ENCODE results near the gene STOML2.

STOML2 gene

DNA sequence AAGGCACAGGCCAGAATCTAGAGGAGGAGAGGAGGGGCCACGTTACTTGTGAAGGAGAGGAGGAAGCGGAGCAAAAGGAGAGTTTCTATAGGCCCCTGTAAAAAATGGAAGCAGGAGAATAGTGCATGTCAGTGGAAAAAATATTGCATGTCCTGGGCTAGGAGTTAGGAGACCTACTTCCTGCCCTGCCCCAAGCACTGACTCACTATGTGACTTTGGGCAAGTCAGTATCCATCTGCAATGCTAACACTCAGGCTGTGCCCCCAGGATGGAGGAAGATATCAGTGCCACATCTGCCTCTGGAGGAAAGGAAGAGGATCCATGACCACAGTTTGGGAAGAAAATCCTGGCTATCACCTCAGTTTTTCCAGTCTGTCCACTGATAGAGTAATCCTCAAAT is 13.5 kb downstream of the STOML2 start:
- H3K9me3 ChIP-seq (ENCODE audit: control insufficient read depth, insufficient read depth, low read length) = no peaks in the 10 kb centered on the region
- H3K27me3 ChIP-seq (ENCODE audit: control insufficient read depth, insufficient read depth, low read length) = no peaks in the 10 kb centered on the region
- no peaks in the 10 kb centered on the region for H3K4me1 ChIP-seq (ENCODE audit: control insufficient read depth, insufficient read depth, low read length)
- no peak for DNase-seq (ENCODE audit: low read depth, low spot score)
- peaks cover 27% of the 10 kb centered on the region; the same call in 1 of the 2 replicates for H3K36me3 ChIP-seq (ENCODE audit: control insufficient read depth, insufficient read depth, low read length)
- H3K4me3 ChIP-seq (ENCODE audit: low read length) = no peak overlapping the region
- H3K27ac ChIP-seq (ENCODE audit: low read length) = no peak overlapping the region
- no CpG with 5 or more reads among the region's 2 CpGs for WGBS (ENCODE audit: insufficient coverage, insufficient read length)

DNA sequence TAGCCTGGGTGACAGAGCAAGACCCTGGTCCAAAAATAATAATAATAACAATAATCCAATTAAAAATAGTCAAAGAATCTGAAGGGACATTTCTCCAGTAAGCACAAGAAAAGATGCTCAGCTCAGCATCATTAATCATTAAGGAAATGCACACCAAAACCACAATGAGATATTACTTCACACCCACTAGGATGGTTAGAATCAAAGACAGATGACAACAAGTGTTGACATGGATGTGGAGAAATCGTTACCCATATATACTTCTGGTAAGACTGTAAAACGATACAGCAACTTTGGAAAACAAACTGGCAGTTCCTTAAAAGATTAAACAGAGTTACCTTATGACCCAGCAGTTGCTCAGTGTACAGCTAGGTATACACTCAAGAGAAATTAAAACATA is 17.9 kb downstream of the STOML2 start:
- Histone ChIP-seq H3K27me3 (ENCODE audit: control insufficient read depth, insufficient read depth, low read length) (no peaks in the 10 kb centered on the region), H3K27ac (ENCODE audit: low read length) (no peak overlapping the region), H3K9me3 (ENCODE audit: control insufficient read depth, insufficient read depth, low read length) (no peaks in the 10 kb centered on the region), H3K4me3 (ENCODE audit: low read length) (no peak overlapping the region), H3K36me3 (ENCODE audit: control insufficient read depth, insufficient read depth, low read length) (peaks cover 10% of the 10 kb centered on the region; the same call in 1 of the 2 replicates), H3K4me1 (ENCODE audit: control insufficient read depth, insufficient read depth, low read length) (no peaks in the 10 kb centered on the region)
- WGBS (ENCODE audit: insufficient coverage, insufficient read length) = no CpG with 5 or more reads among the region's 2 CpGs
- DNase-seq (ENCODE audit: low read depth, low spot score) = no peak

DNA sequence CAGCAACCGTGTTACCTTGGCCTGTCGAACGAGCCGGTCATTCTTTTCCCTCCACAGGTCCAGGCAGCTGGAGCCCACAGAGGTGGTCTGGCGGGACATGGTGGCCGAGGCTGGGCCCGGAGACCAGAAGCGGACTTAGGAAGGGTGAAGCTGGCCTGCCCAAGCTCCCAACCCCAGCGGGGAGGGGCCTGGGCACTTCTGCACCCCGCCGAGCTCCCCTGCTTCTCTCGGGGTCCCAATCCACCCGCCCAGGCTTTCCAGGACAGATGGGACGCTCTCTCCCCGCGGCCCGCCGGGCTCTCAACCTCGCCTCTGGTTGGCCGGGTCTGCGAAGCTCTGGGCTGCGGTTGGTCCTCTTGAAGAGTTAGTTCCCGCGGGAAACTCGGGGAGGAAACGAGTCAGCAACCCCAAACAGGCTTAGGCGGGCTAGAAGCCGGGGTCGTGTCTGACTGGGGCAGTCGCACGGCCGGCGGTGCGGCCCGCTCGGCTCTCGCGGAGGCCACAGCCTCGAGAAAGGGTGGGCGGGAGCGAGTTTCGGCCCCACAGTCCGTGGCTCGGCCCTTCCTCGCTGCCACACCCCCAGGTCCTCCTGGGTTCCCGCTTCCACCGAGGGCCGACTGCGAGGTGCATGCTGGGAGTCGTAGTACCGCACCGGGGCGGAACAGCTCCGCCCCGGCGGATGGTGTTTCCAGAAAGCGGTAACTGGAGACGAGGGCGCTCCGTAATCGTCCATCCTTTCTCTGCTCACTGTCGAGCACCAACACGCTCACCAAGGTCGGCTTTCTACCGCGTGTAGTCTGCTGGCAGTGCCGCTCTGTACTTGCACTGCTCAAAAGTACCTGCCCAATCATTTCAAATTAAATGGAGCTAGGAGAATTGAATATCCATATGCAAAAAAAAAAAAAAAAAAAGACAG is 23.2 kb downstream of the STOML2 start, which contains the start of gene FANCG:
FANCG (minus strand) TSS at position 517 of the 916 bp plus-strand sequence; CDS start at position 99, 418 bp downstream.
- H3K4me1 ChIP-seq (ENCODE audit: control insufficient read depth, insufficient read depth, low read length) = no peaks in the 10 kb centered on the region
- H3K36me3 ChIP-seq (ENCODE audit: control insufficient read depth, insufficient read depth, low read length) = peaks cover 10% of the 10 kb centered on the region; the same call in 1 of the 2 replicates
- H3K9me3 ChIP-seq (ENCODE audit: control insufficient read depth, insufficient read depth, low read length) = no peaks in the 10 kb centered on the region
- peak within 1 kb of the TSS; percentile 94 for H3K4me3 ChIP-seq (ENCODE audit: low read length)
- H3K27me3 ChIP-seq (ENCODE audit: control insufficient read depth, insufficient read depth, low read length) = no peaks in the 10 kb centered on the region
- no CpG with 5 or more reads among the region's 67 CpGs for WGBS (ENCODE audit: insufficient coverage, insufficient read length)
- DNase-seq (ENCODE audit: low read depth, low spot score) = peak; percentile 66
- H3K27ac ChIP-seq (ENCODE audit: low read length) = no peak within 1 kb of the TSS

DNA sequence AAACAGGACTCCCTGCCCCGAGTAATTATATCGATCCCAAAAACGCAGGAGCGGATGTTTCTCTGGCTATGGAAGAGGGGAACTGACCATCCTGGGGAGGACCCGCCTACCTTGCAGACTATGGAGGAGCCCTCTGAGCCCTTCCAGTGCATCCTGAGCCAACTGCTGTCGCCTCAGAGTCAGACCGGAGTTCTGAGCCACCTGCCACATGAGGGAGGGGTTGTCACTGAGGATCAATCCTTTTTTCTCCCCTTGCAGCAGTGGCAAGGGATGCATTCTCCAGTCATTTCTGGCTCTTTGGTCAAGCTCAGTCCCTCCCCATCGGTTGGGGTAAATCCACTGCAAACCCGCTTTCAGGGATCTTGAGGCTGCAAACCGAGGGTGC is 23.9 kb downstream of the STOML2 start:
- Histone ChIP-seq H3K27me3 (ENCODE audit: control insufficient read depth, insufficient read depth, low read length) (no peaks in the 10 kb centered on the region), H3K36me3 (ENCODE audit: control insufficient read depth, insufficient read depth, low read length) (peaks cover 10% of the 10 kb centered on the region; the same call in 1 of the 2 replicates), H3K27ac (ENCODE audit: low read length) (no peak overlapping the region), H3K4me1 (ENCODE audit: control insufficient read depth, insufficient read depth, low read length) (no peaks in the 10 kb centered on the region), H3K9me3 (ENCODE audit: control insufficient read depth, insufficient read depth, low read length) (no peaks in the 10 kb centered on the region), H3K4me3 (ENCODE audit: low read length) (peak overlapping the region; percentile 94)
- no peak for DNase-seq (ENCODE audit: low read depth, low spot score)
- WGBS (ENCODE audit: insufficient coverage, insufficient read length) = no CpG with 5 or more reads among the region's 10 CpGs

DNA sequence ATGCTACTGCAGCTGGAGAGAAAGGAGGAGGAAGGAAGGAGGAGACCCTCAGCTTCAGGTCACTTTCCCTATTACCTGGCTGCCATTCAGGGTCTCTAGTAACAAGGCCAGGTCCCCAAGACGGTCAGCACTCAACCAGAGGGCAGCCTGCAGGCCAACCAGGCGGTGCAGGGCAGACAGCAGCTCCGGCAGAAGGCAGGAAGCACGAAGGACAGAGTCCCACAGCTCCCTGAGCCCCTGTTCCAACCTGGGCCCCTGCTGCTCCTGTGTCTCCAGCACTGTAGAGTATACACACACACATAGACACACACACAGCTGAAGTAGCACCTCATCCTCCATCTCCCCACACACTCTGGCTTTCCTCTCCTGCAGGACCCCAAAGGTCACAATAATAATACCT is 24.9 kb downstream of the STOML2 start:
- Histone ChIP-seq H3K27ac (ENCODE audit: low read length) (no peak overlapping the region), H3K4me3 (ENCODE audit: low read length) (no peak overlapping the region), H3K27me3 (ENCODE audit: control insufficient read depth, insufficient read depth, low read length) (no peaks in the 10 kb centered on the region), H3K4me1 (ENCODE audit: control insufficient read depth, insufficient read depth, low read length) (no peaks in the 10 kb centered on the region), H3K36me3 (ENCODE audit: control insufficient read depth, insufficient read depth, low read length) (peaks cover 10% of the 10 kb centered on the region; the same call in 1 of the 2 replicates), H3K9me3 (ENCODE audit: control insufficient read depth, insufficient read depth, low read length) (no peaks in the 10 kb centered on the region)
- no CpG with 5 or more reads among the region's 4 CpGs for WGBS (ENCODE audit: insufficient coverage, insufficient read length)
- no peak for DNase-seq (ENCODE audit: low read depth, low spot score)

DNA sequence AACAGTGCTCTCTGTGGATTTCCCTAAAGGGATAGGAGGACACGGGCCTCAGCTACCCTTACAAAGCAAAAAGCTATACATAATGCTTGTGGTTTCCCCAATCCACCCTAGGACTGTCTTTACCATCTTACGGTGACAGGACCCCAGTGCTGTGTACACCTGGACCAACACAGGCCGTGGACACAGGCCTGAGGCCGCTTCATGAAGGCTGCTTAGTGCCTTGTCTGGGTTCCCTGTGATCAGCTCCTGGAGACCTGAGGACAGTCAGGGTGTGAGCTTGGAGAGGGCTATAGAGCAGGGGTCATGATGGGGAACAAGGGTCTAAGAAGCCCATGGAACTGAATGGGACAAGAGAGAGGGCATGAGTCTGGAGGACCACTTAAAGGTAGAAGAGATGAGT is 26.1 kb downstream of the STOML2 start:
- DNase-seq (ENCODE audit: low read depth, low spot score) = no peak
- Histone ChIP-seq H3K9me3 (ENCODE audit: control insufficient read depth, insufficient read depth, low read length) (no peaks in the 10 kb centered on the region), H3K36me3 (ENCODE audit: control insufficient read depth, insufficient read depth, low read length) (peaks cover 10% of the 10 kb centered on the region; the same call in 1 of the 2 replicates), H3K4me1 (ENCODE audit: control insufficient read depth, insufficient read depth, low read length) (no peaks in the 10 kb centered on the region), H3K4me3 (ENCODE audit: low read length) (no peak overlapping the region), H3K27ac (ENCODE audit: low read length) (no peak overlapping the region), H3K27me3 (ENCODE audit: control insufficient read depth, insufficient read depth, low read length) (no peaks in the 10 kb centered on the region)
- no CpG with 5 or more reads among the region's 4 CpGs for WGBS (ENCODE audit: insufficient coverage, insufficient read length)

DNA sequence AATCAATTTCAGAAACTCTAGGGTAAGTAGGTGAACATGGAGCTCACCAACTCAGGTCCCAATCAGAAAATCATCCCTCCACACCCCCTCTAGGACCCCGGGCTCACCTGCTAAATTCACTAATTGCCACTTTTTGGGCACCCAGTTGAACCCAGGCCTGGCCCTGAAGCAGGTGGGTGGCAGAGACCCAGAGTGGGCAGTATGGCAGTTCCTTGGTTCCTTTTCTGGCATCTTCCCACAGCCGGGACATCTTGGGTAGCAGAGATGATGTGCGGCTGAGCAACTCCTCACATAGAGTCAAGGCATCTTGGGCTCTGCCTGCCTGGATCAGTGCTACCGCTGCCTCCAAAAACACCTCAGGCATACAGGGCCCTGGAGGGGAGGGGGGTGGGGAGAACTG is 27.6 kb downstream of the STOML2 start:
- H3K27me3 ChIP-seq (ENCODE audit: control insufficient read depth, insufficient read depth, low read length) = no peaks in the 10 kb centered on the region
- H3K4me1 ChIP-seq (ENCODE audit: control insufficient read depth, insufficient read depth, low read length) = no peaks in the 10 kb centered on the region
- no peaks in the 10 kb centered on the region for H3K9me3 ChIP-seq (ENCODE audit: control insufficient read depth, insufficient read depth, low read length)
- peaks cover 10% of the 10 kb centered on the region; the same call in 1 of the 2 replicates for H3K36me3 ChIP-seq (ENCODE audit: control insufficient read depth, insufficient read depth, low read length)
- H3K4me3 ChIP-seq (ENCODE audit: low read length) = no peak overlapping the region
- no CpG with 5 or more reads among the region's 4 CpGs for WGBS (ENCODE audit: insufficient coverage, insufficient read length)
- DNase-seq (ENCODE audit: low read depth, low spot score) = no peak
- no peak overlapping the region for H3K27ac ChIP-seq (ENCODE audit: low read length)

DNA sequence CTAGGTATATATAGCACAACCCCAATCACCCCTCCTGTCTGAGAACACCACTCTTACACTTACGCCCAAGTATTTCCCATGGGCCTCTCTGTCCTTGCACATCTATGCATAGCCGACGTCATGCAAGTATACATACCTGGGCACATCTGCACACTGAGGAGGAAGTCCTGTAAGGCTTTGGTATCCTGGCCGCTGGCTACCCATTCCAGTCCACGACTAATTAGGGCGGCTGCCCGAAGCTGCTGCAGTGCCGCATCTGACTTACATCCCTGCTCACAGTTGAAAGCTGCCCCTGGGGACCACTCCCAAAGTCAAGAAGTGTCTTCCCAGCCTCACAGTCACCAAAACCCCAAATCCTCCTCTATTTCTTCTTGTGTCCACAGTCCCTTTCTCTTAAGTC is 28.1 kb downstream of the STOML2 start:
- WGBS (ENCODE audit: insufficient coverage, insufficient read length) = no CpG with 5 or more reads among the region's 8 CpGs
- Histone ChIP-seq H3K4me1 (ENCODE audit: control insufficient read depth, insufficient read depth, low read length) (no peaks in the 10 kb centered on the region), H3K27ac (ENCODE audit: low read length) (no peak overlapping the region), H3K36me3 (ENCODE audit: control insufficient read depth, insufficient read depth, low read length) (peaks cover 10% of the 10 kb centered on the region; the same call in 1 of the 2 replicates), H3K4me3 (ENCODE audit: low read length) (no peak overlapping the region), H3K27me3 (ENCODE audit: control insufficient read depth, insufficient read depth, low read length) (no peaks in the 10 kb centered on the region), H3K9me3 (ENCODE audit: control insufficient read depth, insufficient read depth, low read length) (no peaks in the 10 kb centered on the region)
- no peak for DNase-seq (ENCODE audit: low read depth, low spot score)

DNA sequence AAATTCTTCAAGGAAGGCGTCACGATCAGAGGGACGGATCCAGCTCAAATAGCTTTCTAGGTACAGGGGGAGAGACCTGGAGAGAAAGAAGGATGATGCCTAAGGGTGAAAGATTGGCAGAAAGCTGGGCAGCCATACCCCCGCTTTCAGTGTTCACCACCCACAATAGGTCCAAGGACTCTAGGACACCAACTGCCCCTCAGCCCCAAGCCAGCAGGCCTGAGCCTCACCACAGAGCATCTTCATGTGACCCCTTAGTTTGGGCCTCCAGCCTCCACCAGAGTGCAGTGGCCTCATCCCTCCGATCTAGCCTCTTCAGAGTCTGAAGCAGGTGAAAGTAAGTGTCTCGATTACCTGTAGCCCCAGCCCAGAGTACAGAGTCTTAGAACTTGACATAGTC is 28.8 kb downstream of the STOML2 start:
- no peaks in the 10 kb centered on the region for H3K27me3 ChIP-seq (ENCODE audit: control insufficient read depth, insufficient read depth, low read length)
- no peaks in the 10 kb centered on the region for H3K9me3 ChIP-seq (ENCODE audit: control insufficient read depth, insufficient read depth, low read length)
- no peak overlapping the region for H3K27ac ChIP-seq (ENCODE audit: low read length)
- H3K4me3 ChIP-seq (ENCODE audit: low read length) = no peak overlapping the region
- no peak for DNase-seq (ENCODE audit: low read depth, low spot score)
- no peaks in the 10 kb centered on the region for H3K4me1 ChIP-seq (ENCODE audit: control insufficient read depth, insufficient read depth, low read length)
- WGBS (ENCODE audit: insufficient coverage, insufficient read length) = no CpG with 5 or more reads among the region's 6 CpGs
- H3K36me3 ChIP-seq (ENCODE audit: control insufficient read depth, insufficient read depth, low read length) = peaks cover 10% of the 10 kb centered on the region; the same call in 1 of the 2 replicates

DNA sequence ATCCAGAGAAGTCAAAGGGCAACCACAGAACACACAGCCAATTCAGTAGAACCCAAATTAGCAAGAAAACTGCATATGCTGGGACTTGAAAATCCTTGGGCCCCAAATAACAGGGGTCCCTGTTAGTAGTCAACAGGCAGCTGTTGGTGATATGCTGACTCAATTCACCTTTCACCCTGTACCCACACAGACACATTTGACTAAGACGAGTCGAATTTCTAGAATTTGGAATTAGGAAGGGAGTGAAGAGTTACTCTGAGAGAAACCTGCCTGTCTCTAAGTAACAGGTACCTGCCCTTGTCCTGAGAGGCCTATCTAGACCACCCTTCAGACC is 29.7 kb downstream of the STOML2 start:
- Histone ChIP-seq H3K27ac (ENCODE audit: low read length) (no peak overlapping the region), H3K4me3 (ENCODE audit: low read length) (no peak overlapping the region), H3K9me3 (ENCODE audit: control insufficient read depth, insufficient read depth, low read length) (no peaks in the 10 kb centered on the region), H3K4me1 (ENCODE audit: control insufficient read depth, insufficient read depth, low read length) (no peaks in the 10 kb centered on the region), H3K36me3 (ENCODE audit: control insufficient read depth, insufficient read depth, low read length) (peaks cover 10% of the 10 kb centered on the region; the same call in 1 of the 2 replicates), H3K27me3 (ENCODE audit: control insufficient read depth, insufficient read depth, low read length) (no peaks in the 10 kb centered on the region)
- no peak for DNase-seq (ENCODE audit: low read depth, low spot score)
- WGBS (ENCODE audit: insufficient coverage, insufficient read length) = no CpG with 5 or more reads among the region's 2 CpGs
